B cell (primary cell): Measurements from ENCODE around the gene FOXI1. TPM values are rescaled to one million over a fixed set of nuclear protein-coding genes. Genes with fewer than 3 reads are reported as not detected.

Source experiments
- ATAC-seq: fragments of 200-7000 bp; cut with Tn5 transposase; one replicate; pipeline ENCODE4 v1.10.0; 2021; ENCODE audit warnings: low read depth, mild to moderate bottlenecking, moderate number of reproducible peaks, moderate library complexity
- CTCF ChIA-PET: fragments of 350-600 bp; sonication (Branson Sonifier 250); formaldehyde crosslinking; loops from one replicate; lab custom pipeline; 2021; ENCODE audit warnings: antibody characterized with exemption, inconsistent platforms; lab: Charles Lee
- POLR2A ChIA-PET: fragments of 350-600 bp; sonication (Branson Sonifier 250); formaldehyde crosslinking; loops from one replicate; lab custom pipeline; 2021; ENCODE audit warnings: antibody characterized with exemption; lab: Charles Lee
- DNase-seq: peaks from one replicate; pipeline ENCODE4 v3.0.0; 2013
- H2AFZ ChIP-seq: 2 replicates; pipeline ENCODE4 v1.6.1; 2012; ENCODE audit warnings: mild to moderate bottlenecking, low read depth, low read length; ENCODE audit not compliant: insufficient read depth, poor library complexity, severe bottlenecking
- H3K27ac ChIP-seq, 2 donors: 1 replicate in 1 of 2; 2 replicates in 1 of 2; pipeline ENCODE4 v1.5.1; 2012 to 2013; ENCODE audit warnings: low read length in 2 of 2, mild to moderate bottlenecking in 2 of 2, moderate library complexity in 1 of 2
- H3K27me3 ChIP-seq, 4 experiments: fragments of 200-600 bp in 1 of 4; sonication (generic) in 1 of 4; replicated peaks in 1 of 4; 1 replicate in 2 of 4; 2 replicates in 2 of 4; pipeline versions ENCODE4 v1.6.1 to v1.7.0; 2013 to 2016; ENCODE audit warnings: low read length in 3 of 4, mild to moderate bottlenecking in 2 of 4, mixed read lengths in 1 of 4, moderate library complexity in 1 of 4; ENCODE audit not compliant: insufficient read depth in 4 of 4, control insufficient read depth in 3 of 4; ENCODE audit errors: control extremely low read depth in 1 of 4
- H3K36me3 ChIP-seq, 2 experiments: replicated peaks in 1 of 2; 1 replicate in 1 of 2; 2 replicates in 1 of 2; pipeline versions ENCODE4 v1.6.1 to v1.7.1; 2013; ENCODE audit warnings: low read length in 1 of 2; ENCODE audit not compliant: insufficient read depth in 2 of 2, control insufficient read depth in 1 of 2; ENCODE audit errors: control extremely low read depth in 1 of 2, extremely low read depth in 1 of 2
- H3K4me1 ChIP-seq, 2 donors: fragments of 200-600 bp in 1 of 2; sonication (generic) in 1 of 2; 1 replicate in 1 of 2; 2 replicates in 1 of 2; pipeline versions ENCODE4 v1.5.1 to v1.6.1; 2013 to 2017; ENCODE audit warnings: low read length in 2 of 2; ENCODE audit not compliant: control insufficient read depth in 2 of 2, insufficient read depth in 2 of 2
- H3K4me2 ChIP-seq: replicated peaks from 2 replicates; pipeline ENCODE3; 2012; ENCODE audit warnings: mild to moderate bottlenecking, low read depth, low read length; ENCODE audit not compliant: poor library complexity, severe bottlenecking
- H3K4me3 ChIP-seq, 5 experiments: fragments of 200-600 bp in 1 of 5; sonication (generic) in 1 of 5; 1 replicate in 3 of 5; 2 replicates in 2 of 5; pipeline versions ENCODE4 v1.5.1 to v1.7.0; 2011 to 2016; ENCODE audit warnings: low read length in 4 of 5, mild to moderate bottlenecking in 4 of 5, low read depth in 2 of 5, control low read depth in 1 of 5, moderate library complexity in 1 of 5; ENCODE audit not compliant: insufficient read depth in 1 of 5; ENCODE audit errors: control extremely low read depth in 1 of 5, extremely low read depth in 1 of 5
- H3K79me2 ChIP-seq: fragments of 200-600 bp; sonication (generic); one replicate; pipeline ENCODE4 v1.6.0; 2016; ENCODE audit warnings: low read length; ENCODE audit not compliant: control insufficient read depth, insufficient read depth
- H3K9ac ChIP-seq: fragments of 200-600 bp; sonication (generic); 2 replicates; pipeline ENCODE4 v1.6.1; 2017; ENCODE audit warnings: mild to moderate bottlenecking, low read length, moderate library complexity
- H3K9me3 ChIP-seq, 3 donors: one replicate each; pipeline versions ENCODE4 v1.6.1 to v1.7.1; 2013; ENCODE audit warnings: low read length in 2 of 3; ENCODE audit not compliant: control insufficient read depth in 2 of 3, insufficient read depth in 1 of 3; ENCODE audit errors: control extremely low read depth in 1 of 3
- H4K20me1 ChIP-seq: 2 replicates; pipeline ENCODE4 v1.6.0; 2012; ENCODE audit warnings: mild to moderate bottlenecking, low read length; ENCODE audit not compliant: insufficient read depth, control insufficient read depth, poor library complexity, severe bottlenecking
- H3K27ac Mint-ChIP-seq: one replicate; pipeline ENCODE4 v1.8.0; 2021; ENCODE audit warnings: mixed read lengths
- H3K27me3 Mint-ChIP-seq: one replicate; pipeline ENCODE4 v1.8.0; 2021; ENCODE audit warnings: mixed read lengths
- H3K4me1 Mint-ChIP-seq: one replicate; pipeline ENCODE4 v1.8.0; 2021; ENCODE audit warnings: mixed read lengths
- H3K4me3 Mint-ChIP-seq: one replicate; pipeline ENCODE4 v1.8.0; 2021; ENCODE audit warnings: mixed read lengths
- H3K9me3 Mint-ChIP-seq: one replicate; pipeline ENCODE4 v1.8.0; 2022; ENCODE audit warnings: mixed read lengths; ENCODE audit not compliant: insufficient read depth
- CTCF ChIP-seq: fragments of 200-600 bp; IDR thresholded peaks from one replicate; pipeline ENCODE4 v1.8.0; 2022; ENCODE audit warnings: antibody characterized with exemption, mild to moderate bottlenecking
- EZH2 ChIP-seq: IDR thresholded peaks from 2 replicates; pipeline ENCODE4 v1.6.1; 2012; ENCODE audit warnings: borderline replicate concordance, low read depth, mild to moderate bottlenecking, moderate library complexity, low read length; ENCODE audit not compliant: insufficient read depth, poor library complexity, severe bottlenecking
- WGBS: methylation state at CpG from one replicate; pipeline ENCODE4 v1.1.5; 2013; ENCODE audit warnings: missing lambda C conversion rate; ENCODE audit not compliant: insufficient coverage; 5-methylcytosine and 5-hydroxymethylcytosine counted together
- intact Hi-C: fragments of 100-400 bp; cut with micrococcal nuclease; formaldehyde crosslinking; loops from one replicate; pipeline ENCODE4 v1.10.0; 2022
- polyA plus RNA-seq: library from polyadenylated mRNA; depleted of rRNA; stranded (reverse); fragments of >200 nt; gene quantifications from 2 replicates; pipeline ENCODE4 v1.2.3, GENCODE V29; 2012
- total RNA-seq, 2 donors: library from RNA; stranded (reverse); fragments of 120-200 nt in 1 of 2; gene quantifications; 1 replicate in 1 of 2; 2 replicates in 1 of 2; pipeline versions ENCODE4 v1.2.3 to v1.2.4, GENCODE V29; 2013 to 2022

Gene FOXI1
- total and polyA plus RNA-seq, 2 donors (not counting 1 experiment from before 2014, with no cell fraction given), result not detected

- POLR2A ChIA-PET, result no interaction called here
- Histone ChIP-seq H3K27me3 (no peaks in the 10 kb centered on the region), H3K4me1 (no peaks in the 10 kb centered on the region), H2AFZ (no peak overlapping the region), H3K4me3 (no peak overlapping the region), H3K4me2 (no peak overlapping the region), H3K9ac (no peak overlapping the region), H3K79me2 (no peaks in the 10 kb centered on the region), H3K27ac (no peak overlapping the region), H4K20me1 (no peaks in the 10 kb centered on the region), H3K9me3 (peaks cover 0 to 3% (median 0%) of the 10 kb centered on the region in 3 donors), H3K36me3 (no peaks in the 10 kb centered on the region)
- WGBS, result 94% methylated on average over 12 of the region's 12 CpGs
- ATAC-seq (no peak), DNase-seq (no peak)
- CTCF ChIA-PET, result no interaction called here
- H3K4me1 Mint-ChIP-seq, result no peaks in the 10 kb centered on the region
- no peaks in the 10 kb centered on the region for H3K9me3 Mint-ChIP-seq
- H3K4me3 Mint-ChIP-seq, result no peak overlapping the region
- intact Hi-C loops, result no loop called here
- H3K27ac Mint-ChIP-seq, result no peak overlapping the region
- TF ChIP-seq CTCF, result no peak
- TF ChIP-seq EZH2, result no peak
- peaks cover 7% of the 10 kb centered on the region for H3K27me3 Mint-ChIP-seq
Observed at GRCh38 chr5:170147051-170147752, 41.5 kb downstream of the FOXI1 start.

GRCh38 chr5:170147753-170148264 is 42.1 kb downstream of the FOXI1 start:
- intact Hi-C loops, result no loop called here
- Histone ChIP-seq H3K4me1 (no peaks in the 10 kb centered on the region), H3K27ac (no peak overlapping the region), H4K20me1 (no peaks in the 10 kb centered on the region), H3K36me3 (no peaks in the 10 kb centered on the region), H2AFZ (no peak overlapping the region), H3K4me3 (no peak overlapping the region), H3K9ac (no peak overlapping the region), H3K79me2 (no peaks in the 10 kb centered on the region), H3K4me2 (no peak overlapping the region), H3K27me3 (no peaks in the 10 kb centered on the region), H3K9me3 (peaks cover 0 to 3% (median 0%) of the 10 kb centered on the region in 3 donors)
- Mint-ChIP-seq H3K4me1 (no peaks in the 10 kb centered on the region), H3K9me3 (no peaks in the 10 kb centered on the region), H3K4me3 (no peak overlapping the region), H3K27ac (no peak overlapping the region), H3K27me3 (peaks cover 7% of the 10 kb centered on the region)
- CTCF ChIA-PET, result no interaction called here
- ATAC-seq (no peak), DNase-seq (no peak)
- no peak for TF ChIP-seq CTCF
- no peak for TF ChIP-seq EZH2
- POLR2A ChIA-PET, result no interaction called here
- 90% methylated on average over 2 of the region's 4 CpGs for WGBS
